Astrocyte of the spinal cord (primary cell): ENCODE data around the gene IQGAP3.
"Not testable (repeated sequence)": the region's sequence is repeated elsewhere in the genome, so short reads cannot be mapped to it uniquely, and the experiment has no call there.

Source experiments
- DNase-seq: peaks from one replicate; pipeline ENCODE4 v3.0.0; 2011; ENCODE audit warnings: low read depth, low spot score
- H3K4me3 ChIP-seq: 2 replicates; pipeline ENCODE4 v1.5.1; 2011; ENCODE audit warnings: low read depth, mild to moderate bottlenecking, low read length, moderate library complexity
- in situ Hi-C: cut with HindIII; loops from 2 replicates; pipeline ENCODE4 v1.10.0; 2017; ENCODE audit warnings: low sequenced_read_pairs
- TF ChIP-seq, protein P1 (sequence below): IDR thresholded peaks from 2 replicates; pipeline ENCODE4 v1.5.1; 2012; ENCODE audit warnings: low read depth, mild to moderate bottlenecking, low read length, inconsistent platforms

Gene IQGAP3

GRCh38 chr1:156608981-156609380 lies 36.6 kb upstream of the IQGAP3 start:
- TF ChIP-seq, protein P1, sequence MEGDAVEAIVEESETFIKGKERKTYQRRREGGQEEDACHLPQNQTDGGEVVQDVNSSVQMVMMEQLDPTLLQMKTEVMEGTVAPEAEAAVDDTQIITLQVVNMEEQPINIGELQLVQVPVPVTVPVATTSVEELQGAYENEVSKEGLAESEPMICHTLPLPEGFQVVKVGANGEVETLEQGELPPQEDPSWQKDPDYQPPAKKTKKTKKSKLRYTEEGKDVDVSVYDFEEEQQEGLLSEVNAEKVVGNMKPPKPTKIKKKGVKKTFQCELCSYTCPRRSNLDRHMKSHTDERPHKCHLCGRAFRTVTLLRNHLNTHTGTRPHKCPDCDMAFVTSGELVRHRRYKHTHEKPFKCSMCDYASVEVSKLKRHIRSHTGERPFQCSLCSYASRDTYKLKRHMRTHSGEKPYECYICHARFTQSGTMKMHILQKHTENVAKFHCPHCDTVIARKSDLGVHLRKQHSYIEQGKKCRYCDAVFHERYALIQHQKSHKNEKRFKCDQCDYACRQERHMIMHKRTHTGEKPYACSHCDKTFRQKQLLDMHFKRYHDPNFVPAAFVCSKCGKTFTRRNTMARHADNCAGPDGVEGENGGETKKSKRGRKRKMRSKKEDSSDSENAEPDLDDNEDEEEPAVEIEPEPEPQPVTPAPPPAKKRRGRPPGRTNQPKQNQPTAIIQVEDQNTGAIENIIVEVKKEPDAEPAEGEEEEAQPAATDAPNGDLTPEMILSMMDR, result peak; percentile 57
- H3K4me3 ChIP-seq, result no peak overlapping the region
- in situ Hi-C loops, result no loop called here
- DNase-seq, result no peak

GRCh38 chr1:156608036-156608674 lies 35.8 kb upstream of the IQGAP3 start:
- in situ Hi-C loops, result no loop called here
- TF ChIP-seq, protein P1, result peak; percentile 80
- peak; percentile 70 for DNase-seq
- no peak overlapping the region for H3K4me3 ChIP-seq

GRCh38 chr1:156607344-156607743 lies 35.0 kb upstream of the IQGAP3 start:
- H3K4me3 ChIP-seq, in situ Hi-C loops, DNase-seq: not testable (repeated sequence)

GRCh38 chr1:156602557-156602993 lies 30.2 kb upstream of the IQGAP3 start:
- TF ChIP-seq, protein P1, result peak; percentile 35
- no peak overlapping the region for H3K4me3 ChIP-seq
- DNase-seq, result no peak
- in situ Hi-C loops, result no loop called here

DNA sequence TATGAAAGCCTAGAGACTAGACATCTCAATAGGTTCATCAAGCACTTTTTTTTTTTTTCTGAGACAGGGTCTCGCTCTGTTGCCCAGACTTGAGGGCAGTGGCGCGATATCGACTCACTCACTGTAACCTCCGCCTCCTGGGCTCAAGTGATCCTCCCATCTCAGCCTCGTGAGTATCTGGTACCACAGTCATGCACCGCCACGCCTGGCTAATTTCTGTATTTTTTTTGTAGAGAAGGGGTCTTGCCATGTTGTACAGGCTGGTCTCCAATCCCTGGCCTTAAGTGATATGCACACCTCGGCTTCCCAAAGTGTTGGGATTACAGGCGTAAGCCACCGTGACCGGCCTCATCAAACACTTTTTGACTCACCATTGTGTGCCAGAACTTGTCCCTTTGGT lies 29.5 kb upstream of the IQGAP3 start:
- H3K4me3 ChIP-seq, result peak overlapping the region; percentile 82
- no peak for DNase-seq
- in situ Hi-C loops, result no loop called here
- TF ChIP-seq, protein P1, result no peak

GRCh38 chr1:156601122-156601830 lies 28.9 kb upstream of the IQGAP3 start, which contains the start of gene GPATCH4:
Gene GPATCH4 (minus strand): TSS chr1:156601479.
- TF ChIP-seq, protein P1, result no peak
- peak; percentile 93 for DNase-seq
- in situ Hi-C loops, result no loop called here
- H3K4me3 ChIP-seq, result peak within 1 kb of the TSS; percentile 82

- TF ChIP-seq, protein P1, result no peak
- DNase-seq, result no peak
- in situ Hi-C loops, result no loop called here
- peak overlapping the region; percentile 82 for H3K4me3 ChIP-seq
Observed at GRCh38 chr1:156600733-156601121, 28.4 kb upstream of the IQGAP3 start.
